H4 (cell line): ENCODE results near the gene SYNGAP1. TPM values are rescaled to one million over a fixed set of nuclear protein-coding genes. Genes with fewer than 3 reads are reported as not detected.

ENCODE experiments used
- DNase-seq: peaks from one replicate; pipeline ENCODE4 v3.0.0-alpha.2; 2015; ENCODE audit warnings: low spot score
- total RNA-seq: library from RNA; depleted of rRNA; stranded (reverse); fragments of >200 nt; shearing (Covaris generic); gene quantifications from 2 replicates; pipeline ENCODE4 v1.2.3, GENCODE V29; 2014

Gene SYNGAP1
- total RNA-seq, 1 experiment from 2014 or later, result 0.75 TPM

DNA sequence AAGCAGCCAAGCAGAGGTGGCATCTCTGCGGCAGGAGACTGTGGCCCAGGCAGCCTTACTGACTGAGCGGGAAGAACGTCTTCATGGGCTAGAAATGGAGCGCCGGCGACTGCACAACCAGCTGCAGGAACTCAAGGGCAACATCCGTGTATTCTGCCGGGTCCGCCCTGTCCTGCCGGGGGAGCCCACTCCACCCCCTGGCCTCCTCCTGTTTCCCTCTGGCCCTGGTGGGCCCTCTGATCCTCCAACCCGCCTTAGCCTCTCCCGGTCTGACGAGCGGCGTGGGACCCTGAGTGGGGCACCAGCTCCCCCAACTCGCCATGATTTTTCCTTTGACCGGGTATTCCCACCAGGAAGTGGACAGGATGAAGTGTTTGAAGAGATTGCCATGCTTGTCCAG, 15.0 kb upstream of the SYNGAP1 start:
- no peak for DNase-seq

DNA sequence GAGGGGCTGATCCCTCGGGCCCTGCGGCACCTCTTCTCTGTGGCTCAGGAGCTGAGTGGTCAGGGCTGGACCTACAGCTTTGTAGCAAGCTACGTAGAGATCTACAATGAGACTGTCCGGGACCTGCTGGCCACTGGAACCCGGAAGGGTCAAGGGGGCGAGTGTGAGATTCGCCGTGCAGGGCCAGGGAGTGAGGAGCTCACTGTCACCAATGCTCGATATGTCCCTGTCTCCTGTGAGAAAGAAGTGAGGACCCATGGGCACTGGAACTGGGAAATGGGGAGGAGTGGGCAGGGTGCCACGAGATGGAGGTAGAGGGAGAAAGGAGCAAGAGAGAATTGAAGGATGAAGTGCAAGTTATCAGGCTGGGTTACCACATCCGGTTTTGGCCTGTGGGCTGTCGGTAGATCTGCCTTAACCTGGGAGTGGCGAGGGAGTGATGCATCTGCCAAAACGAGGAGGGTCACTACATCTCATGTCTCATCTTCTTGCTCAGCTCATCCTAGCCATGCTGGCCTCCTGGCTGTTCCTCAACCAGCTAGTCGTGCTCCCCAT, 14.4 kb upstream of the SYNGAP1 start:
- DNase-seq, result no peak

DNA sequence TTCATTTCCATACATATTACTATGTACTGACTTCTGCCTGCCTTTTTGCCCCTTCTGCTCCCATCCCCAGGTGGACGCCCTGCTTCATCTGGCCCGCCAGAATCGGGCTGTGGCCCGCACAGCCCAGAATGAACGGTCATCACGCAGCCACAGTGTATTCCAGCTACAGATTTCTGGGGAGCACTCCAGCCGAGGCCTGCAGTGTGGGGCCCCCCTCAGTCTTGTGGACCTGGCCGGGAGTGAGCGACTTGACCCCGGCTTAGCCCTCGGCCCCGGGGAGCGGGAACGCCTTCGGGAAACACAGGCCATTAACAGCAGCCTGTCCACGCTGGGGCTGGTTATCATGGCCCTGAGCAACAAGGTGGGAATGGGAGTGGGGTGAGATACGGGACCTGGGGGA, 13.7 kb upstream of the SYNGAP1 start:
- DNase-seq, result no peak

DNA sequence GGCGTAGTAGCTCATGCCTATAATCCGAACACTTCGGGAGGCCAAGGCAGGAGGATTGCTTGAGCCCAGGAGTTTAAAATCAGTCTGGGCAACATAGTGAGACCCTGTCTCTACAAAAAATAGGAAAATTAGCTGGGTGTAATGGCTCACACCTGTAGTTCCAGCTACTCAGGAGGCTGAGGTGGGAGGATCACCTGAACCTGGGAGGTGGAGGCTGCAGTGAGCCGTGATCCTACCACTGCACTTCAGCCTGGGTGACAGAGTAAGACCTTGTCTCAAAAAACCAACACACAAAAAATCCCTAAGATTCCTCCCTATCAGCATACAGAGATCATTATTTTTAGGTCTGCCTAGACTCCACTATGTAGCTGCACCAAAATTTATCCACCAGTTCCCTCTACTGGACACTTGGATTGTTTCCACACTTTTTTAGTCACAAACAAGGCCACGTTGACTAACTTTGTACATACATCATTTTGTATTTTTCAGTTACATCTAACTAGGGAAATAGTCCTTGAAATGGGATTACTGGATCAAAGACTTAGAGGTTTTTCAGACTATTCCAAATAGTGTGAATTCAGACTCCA, 12.6 kb upstream of the SYNGAP1 start:
- DNase-seq, result no peak

DNA sequence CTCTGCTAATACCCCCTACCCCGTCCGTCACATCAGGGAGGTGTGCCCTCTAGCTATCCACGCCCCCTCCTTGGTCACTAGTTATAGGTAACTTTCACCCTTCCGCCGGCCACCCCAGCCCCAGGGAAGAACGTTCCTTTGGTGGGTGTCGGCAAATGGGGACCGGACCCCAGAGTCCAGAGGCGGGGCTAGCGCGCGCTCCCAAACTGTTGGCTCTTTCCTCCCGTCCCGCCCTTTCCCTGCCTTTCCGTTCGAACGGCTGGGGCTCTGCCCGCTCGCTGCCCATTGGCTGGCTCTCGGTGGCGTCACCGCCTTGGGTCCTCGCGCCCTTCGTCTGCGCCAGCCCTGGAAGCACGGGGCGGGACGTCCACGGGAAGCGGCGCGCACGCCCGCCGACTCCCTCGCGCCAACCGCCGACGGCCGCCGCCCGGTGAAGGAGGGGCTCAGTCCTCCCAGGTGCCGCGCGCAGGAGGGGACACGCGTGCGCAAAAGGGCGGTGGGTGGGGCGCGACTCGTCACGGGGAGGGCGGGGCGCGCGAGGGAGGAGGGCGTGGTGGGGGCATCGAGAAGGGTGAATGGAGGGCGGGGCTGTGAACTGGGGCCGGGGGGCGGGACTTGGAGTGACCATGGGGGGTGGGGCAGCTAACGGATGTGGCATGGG, 9.7 kb upstream of the SYNGAP1 start:
- peak; percentile 97 for DNase-seq

DNA sequence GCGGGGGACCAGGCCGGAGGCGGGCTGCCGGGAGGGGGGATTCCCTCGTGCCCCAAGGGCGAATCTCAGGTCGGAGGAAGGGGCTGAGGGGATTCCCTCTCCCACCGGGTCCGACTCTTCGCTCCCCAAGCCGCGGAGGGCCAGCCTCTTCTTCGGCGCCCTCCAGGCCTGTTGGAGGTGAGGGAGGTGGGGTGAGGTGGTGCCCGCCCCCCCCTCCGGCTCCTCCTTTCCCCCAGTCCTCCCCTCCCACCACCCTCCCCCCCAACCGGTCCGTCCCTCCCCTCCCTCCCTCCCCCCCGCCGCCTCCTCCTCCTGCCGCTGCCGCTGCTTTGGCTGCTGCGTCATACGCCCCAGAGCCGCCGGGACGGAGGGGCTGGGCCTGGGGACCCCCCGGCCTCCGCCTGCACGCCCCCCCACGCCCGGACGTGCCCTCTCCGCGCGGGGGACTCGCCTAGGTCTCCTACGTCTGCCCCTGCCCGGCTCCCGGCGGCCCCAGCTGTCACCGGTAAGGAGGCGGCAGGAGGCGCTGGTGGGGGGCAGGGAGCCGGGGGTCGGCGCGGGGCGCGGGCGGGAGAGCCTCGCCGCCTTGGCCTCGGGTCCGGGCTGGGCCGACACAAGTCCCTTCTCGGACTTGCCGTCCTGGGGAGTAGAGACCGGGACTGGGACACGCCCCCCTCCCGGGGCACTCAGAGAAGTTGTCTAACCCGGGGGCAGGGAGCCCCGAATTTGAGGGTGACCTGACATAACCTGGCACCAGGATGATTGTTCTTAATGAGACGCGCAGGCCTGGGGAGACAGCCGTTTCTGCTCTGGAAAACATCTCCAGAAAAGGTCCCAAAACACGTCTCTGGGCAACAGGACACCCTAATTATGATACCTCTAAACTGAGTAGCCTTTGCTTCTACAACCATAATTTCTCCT, 8.9 kb upstream of the SYNGAP1 start, which contains the start of gene PHF1:
TSS of gene PHF1 (plus strand) at position 304 of the 921 bp plus-strand sequence. CDS start 1,250 bp downstream, outside the sequence.
- DNase-seq, result peak; percentile 48

DNA sequence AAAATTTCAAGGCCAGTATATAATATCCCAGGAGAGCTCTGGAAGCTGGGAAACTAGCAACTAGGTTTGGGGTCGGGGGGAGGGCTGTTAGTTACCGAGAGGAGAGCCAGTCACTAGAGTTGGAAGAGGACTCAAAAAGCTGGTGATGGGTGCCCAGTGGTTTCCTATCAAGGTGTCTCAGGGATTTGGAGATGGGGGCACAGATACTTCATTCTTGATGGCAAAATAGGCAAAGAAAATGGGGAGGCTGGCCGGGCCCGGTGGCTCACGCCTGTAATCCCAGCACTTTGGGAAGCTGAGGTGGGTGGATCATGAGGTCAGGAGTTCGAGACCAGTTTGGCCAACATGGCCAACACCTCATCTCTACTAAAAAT, 8.2 kb upstream of the SYNGAP1 start:
- DNase-seq, result no peak

DNA sequence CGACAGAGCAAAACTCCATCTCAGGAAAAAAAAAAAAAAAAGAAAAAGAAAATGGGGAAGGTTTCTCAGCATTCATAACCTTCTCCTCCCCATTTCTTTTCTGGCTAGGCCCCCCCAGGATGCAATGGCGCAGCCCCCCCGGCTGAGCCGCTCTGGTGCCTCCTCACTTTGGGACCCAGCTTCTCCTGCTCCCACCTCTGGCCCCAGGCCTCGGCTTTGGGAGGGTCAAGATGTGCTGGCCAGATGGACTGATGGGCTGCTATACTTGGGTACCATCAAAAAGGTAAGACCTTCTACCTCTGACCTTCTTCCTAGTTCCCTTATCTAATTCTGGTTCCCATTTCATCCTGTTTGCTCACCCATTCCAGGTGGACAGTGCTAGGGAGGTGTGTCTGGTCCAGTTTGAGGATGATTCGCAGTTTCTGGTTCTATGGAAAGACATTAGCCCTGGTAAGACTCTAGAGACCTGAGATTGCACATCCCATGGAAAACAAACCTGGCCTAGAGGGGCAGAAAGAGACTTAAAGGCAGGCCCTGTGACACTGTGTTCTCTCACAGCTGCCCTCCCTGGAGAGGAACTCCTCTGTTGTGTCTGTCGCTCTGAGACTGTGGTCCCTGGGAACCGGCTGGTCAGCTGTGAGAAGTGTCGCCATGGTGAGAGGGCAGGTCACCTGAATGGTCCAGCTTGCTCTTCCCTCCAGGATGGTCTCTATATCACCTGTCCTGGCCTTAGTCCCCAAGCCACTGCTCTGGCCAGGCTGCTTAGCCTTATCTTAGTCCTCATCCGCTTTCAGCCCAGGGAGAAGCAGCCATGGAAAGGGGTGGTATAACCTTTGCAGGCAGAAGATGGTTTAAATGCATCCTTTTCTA, 7.5 kb upstream of the SYNGAP1 start:
- no peak for DNase-seq

DNA sequence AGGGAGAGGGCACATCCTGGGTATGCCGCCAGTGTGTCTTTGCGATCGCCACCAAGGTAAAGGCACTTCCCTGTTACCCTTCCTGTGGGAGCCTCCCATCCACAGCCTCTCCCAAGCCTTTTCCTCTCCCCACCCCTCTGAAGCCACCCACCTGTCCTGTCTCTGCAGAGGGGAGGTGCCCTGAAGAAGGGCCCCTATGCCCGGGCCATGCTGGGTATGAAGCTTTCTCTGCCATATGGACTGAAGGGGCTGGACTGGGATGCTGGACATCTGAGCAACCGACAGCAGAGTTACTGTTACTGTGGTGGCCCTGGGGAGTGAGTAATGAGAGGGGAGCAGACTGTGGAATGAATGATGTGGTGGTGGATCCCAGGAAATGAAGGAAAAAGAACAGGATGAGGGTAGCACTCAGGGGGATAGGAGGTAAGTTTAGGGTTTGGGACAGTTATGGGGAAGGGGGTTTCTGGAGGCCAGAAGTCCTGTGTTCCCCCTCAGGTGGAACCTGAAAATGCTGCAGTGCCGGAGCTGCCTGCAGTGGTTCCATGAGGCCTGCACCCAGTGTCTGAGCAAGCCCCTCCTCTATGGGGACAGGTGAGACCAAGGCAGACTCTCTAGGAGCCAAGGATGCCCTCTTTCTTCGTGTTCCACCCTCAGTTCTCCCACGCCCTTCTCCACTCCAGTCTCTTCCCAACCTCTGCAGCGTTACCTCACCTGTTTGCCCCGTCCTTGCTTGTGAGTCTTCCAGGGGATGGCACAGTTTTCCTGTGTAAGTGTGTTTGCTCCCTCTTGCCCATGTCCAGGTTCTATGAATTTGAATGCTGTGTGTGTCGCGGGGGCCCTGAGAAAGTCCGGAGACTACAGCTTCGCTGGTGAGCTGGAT, 6.4 kb upstream of the SYNGAP1 start:
- no peak for DNase-seq

DNA sequence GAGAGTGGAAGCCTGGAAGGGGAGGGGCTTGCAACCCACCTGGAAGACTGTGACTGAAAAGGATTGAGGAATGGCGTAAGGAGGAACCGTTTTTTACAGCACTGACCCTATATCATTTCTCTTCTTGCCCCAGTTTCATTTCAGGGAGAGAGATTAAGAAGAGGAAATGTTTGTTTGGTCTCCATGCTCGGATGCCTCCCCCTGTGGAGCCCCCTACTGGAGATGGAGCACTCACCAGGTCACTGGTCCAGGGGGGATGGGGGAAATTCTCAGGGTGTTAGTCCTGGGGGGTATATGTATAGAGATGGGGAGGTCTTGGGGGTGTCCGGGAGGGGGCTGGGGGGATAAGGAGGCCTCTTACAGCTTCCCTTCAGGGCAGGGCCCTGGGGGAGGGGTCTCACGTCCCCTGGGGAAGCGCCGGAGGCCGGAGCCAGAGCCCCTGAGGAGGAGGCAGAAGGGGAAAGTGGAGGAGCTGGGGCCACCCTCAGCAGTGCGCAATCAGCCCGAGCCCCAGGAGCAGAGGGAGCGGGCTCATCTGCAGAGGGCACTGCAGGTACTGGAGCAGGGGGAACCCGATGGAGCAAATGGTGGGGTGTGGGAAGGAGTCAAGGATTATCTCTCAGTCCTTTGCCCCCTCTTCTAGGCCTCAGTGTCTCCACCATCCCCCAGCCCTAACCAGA, 5.1 kb upstream of the SYNGAP1 start:
- no peak for DNase-seq

DNA sequence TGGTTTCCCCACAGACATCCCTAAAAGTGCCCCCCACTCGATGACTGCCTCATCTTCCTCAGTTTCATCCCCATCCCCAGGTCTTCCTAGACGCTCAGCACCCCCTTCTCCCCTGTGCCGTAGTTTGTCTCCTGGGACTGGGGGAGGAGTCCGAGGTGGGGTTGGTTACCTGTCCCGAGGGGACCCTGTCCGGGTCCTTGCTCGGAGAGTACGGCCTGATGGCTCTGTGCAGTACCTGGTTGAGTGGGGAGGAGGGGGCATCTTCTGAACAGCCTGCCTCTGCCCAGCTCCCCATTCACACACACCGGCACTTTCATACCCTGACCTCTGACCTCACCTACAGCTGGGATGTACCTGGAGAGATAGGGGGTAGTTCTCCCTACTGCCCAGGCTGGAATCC, 4.0 kb upstream of the SYNGAP1 start:
- no peak for DNase-seq

DNA sequence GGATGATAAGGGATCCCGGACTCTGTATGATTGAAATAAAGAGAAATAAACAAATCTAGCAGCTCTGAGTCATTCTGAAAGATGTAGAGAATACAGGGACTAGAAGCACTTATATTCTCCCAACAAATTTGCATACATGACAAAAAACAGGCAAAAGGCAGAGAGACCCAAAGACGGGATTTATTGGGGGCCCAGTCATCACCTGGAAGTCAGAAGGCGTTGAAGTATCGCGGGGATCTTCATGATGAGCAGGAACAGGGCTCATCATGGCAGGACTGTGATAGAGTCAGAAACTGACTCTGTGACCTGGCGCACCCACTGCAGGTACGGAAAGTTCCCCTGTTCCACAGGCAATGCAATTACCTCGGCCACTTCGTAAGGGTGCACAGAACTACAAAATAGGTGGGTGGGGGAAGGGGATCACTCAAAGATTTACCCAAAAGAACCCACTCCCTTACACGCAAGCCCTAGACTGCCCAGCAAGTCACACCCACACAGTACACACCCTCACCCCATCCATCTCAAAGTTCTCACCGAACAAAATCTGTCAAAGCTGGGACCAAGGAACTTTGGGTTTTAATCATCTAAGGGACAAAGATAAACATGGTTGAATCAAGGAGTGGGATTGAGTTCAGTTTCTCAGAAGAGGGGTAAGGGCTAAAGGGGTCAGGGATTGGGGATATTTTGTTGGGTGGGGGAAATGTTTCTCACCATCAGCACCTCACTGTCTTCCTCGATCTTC, 3.3 kb upstream of the SYNGAP1 start:
- no peak for DNase-seq

DNA sequence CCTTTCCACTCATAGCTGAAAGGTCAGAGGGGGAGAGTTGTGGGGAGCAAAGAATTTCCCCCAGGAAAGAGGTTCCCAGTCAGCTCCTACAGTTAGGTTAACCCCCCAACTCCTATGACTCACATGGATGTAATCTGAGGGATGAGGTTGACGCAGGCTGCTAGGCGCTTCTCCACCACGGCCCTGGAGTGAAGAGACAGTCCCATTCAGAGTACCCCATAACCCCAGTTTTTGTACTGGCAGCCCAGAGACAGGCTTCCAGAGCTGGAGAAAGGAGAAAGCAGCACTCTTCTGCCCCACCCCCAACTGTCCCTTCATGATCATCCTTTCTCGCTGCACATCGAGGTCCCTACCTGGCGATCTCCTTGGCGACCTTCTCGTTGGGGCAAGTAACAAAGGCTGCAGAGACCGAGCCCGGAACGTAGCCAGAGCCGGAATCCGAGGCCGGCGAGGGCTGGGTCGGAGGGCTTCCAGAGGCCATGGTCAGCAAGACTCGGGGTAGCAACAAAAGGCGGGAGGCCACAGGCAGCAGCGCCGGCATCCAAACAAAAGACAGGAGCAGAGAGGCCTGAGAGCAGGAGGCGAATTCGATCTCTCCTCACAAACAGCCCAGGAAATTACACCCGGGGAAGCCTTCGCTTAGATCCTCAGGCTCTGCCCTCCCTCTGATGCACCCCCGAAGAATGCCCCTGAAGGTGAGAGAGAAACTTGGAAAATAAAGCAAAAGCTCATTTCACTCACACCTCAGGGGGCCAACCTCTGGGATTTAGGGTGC, 2.5 kb upstream of the SYNGAP1 start:
- no peak for DNase-seq

DNA sequence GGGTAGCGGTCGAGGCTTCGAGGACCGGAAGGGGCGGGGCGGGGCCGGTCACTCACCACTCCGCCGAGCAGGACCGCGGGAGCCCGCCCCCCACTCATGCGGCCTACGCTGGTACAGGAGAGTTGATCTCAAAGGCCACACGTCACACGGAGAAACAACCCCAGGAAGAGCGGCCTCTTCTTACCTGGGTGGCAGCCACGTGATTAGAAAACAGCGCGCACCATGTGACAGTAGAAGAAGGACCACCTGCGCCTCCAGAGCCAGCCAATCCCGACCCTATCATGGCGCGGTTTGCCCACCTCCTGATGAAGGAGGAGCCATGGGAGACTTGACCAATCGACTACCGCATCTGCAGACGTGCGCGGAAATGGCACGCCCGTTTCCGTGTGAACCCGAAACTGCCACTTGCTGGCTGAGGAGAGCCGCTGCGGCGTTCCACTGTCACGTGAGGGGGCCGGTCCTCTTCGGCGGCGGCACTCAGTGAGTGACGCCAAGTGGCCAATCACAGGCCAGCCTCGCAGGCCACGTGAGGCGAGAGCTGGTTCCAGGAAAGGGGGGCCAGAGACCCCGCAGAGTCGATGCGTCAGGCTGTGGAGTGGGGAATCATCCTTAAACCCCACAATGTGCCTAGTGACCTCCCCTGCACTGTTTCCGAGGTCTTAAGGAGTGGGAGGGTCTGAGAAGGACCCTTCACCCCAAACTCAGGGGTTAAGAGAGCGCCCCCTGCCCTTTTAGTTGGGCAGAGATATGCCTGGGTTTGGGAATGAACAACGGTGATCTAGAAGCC, 1.8 kb upstream of the SYNGAP1 start, which contains the start of gene CUTA:
TSS of gene CUTA (minus strand) at position 205 of the 787 bp plus-strand sequence. CDS start at position 98, 107 bp downstream.
- peak; percentile 100 for DNase-seq

DNA sequence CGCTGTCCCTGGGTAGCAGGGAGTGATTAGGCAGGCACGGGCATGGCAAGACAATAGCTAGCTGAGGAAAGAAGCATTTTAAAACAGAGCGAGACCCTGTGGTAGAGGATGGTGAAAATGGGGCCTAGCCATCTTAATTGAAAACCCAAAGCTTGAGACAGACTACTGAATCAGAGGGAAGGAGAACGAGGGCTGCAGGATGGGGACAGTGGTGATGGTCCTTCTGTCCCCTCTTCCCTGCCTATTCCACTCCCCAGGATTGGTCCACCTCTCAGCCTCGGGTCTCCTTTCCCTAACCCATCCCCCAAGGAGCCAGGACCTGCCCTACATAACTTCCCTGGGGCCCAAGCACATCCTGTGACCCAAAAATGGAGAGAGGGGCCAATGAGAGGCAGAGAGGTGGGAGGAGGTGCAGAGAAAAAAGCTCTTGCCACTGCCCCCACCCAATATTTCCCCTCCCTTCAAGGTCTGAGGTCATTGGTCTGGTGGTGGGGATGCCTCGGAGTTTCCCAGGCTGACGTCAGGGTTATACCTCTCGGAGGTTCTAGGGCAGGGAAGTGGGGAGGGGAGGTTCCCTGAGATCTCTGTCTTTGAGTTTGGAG, 1.1 kb upstream of the SYNGAP1 start:
- DNase-seq, result no peak

DNA sequence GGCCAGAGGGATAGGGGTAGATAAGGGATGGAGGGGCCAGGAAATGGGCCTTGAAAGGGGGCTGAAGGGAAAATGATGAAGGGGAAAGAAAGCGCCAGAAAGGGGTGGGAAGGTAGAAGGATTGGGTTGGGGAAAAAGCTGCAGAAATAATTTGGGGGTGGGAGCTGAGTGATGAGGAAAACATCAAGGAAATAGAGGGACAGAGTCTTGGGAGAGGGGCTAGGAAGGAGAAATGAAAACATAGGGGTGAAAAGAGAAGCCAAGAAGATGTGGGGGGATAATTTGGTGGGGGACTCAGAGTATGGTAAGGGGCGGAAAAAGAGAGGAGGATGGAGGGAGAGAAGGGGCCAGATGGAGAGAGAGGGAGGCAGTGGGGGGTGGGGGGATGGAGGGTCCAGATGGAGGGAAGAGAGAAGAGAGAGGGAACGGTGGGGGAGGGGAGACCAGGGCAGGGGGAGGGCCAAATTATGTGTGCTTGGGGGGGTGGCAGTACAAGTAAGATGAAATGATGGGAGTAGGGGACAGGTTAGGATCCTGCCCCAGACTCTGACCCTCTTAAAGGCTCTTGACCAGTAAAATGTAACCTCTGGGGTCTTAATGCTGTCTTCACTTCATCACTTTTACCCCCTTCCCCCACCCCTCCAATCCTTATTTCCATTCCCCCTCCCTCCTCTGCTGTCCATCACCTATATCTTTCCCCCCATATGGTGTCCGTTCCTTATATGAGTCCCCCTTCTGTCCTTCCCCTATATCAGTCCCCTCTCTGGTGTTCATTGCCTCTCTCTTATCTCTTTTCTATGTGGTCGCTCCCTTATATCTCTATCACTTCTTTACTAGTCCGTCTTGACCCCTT, 852 bp downstream of the SYNGAP1 start:
- DNase-seq, result no peak
